GM23338 (cell line): ENCODE measurements around the gene SBF2. TPM values are rescaled to one million over a fixed set of nuclear protein-coding genes. Genes with fewer than 3 reads are reported as not detected.

Experiments
- ATAC-seq: fragments of 200-7000 bp; cut with Tn5 transposase; 3 replicates; pipeline ENCODE4 v1.9.1; 2020
- DNase-seq: peaks from one replicate; pipeline ENCODE4 v3.0.0-alpha.2; 2015; ENCODE audit warnings: low spot score
- H2AFZ ChIP-seq: fragments of 200-600 bp; sonication (generic); 2 replicates; pipeline ENCODE4 v1.8.0; 2016; ENCODE audit warnings: antibody characterized with exemption, mild to moderate bottlenecking, moderate library complexity
- H3F3A ChIP-seq: fragments of 200-600 bp; sonication (generic); replicated peaks from 2 replicates; pipeline ENCODE4 v1.8.0; 2017; ENCODE audit warnings: antibody characterized with exemption, mixed run types, low read depth
- H3K27ac ChIP-seq: fragments of 200-600 bp; sonication (generic); 2 replicates; pipeline ENCODE4 v1.6.1; 2016; ENCODE audit warnings: low read depth
- H3K27me3 ChIP-seq: fragments of 200-600 bp; sonication (generic); 2 replicates; pipeline ENCODE4 v1.8.0; 2016; ENCODE audit warnings: mild to moderate bottlenecking, mixed run types, moderate library complexity; ENCODE audit not compliant: insufficient read depth
- H3K36me3 ChIP-seq: fragments of 200-600 bp; sonication (generic); 2 replicates; pipeline ENCODE4 v1.8.0; 2016; ENCODE audit warnings: mild to moderate bottlenecking; ENCODE audit not compliant: insufficient read depth
- H3K4me1 ChIP-seq: fragments of 200-600 bp; sonication (generic); 2 replicates; pipeline ENCODE4 v1.8.0; 2016; ENCODE audit warnings: mild to moderate bottlenecking, moderate library complexity; ENCODE audit not compliant: insufficient read depth
- H3K4me2 ChIP-seq: fragments of 200-600 bp; sonication (generic); 2 replicates; pipeline ENCODE4 v1.7.1; 2017; ENCODE audit warnings: mixed run types
- H3K4me3 ChIP-seq: fragments of 200-600 bp; sonication (generic); 2 replicates; pipeline ENCODE4 v1.6.1; 2016; ENCODE audit warnings: mixed run types
- H3K79me2 ChIP-seq: fragments of 200-600 bp; sonication (generic); replicated peaks from 2 replicates; pipeline ENCODE4 v1.8.0; 2017; ENCODE audit warnings: mild to moderate bottlenecking; ENCODE audit not compliant: insufficient read depth
- H3K9me2 ChIP-seq: fragments of 200-600 bp; sonication (generic); 2 replicates; pipeline ENCODE4 v1.8.0; 2017; ENCODE audit not compliant: insufficient read depth
- H4K20me1 ChIP-seq: fragments of 200-600 bp; sonication (generic); replicated peaks from 2 replicates; pipeline ENCODE4 v1.8.0; 2017; ENCODE audit warnings: mild to moderate bottlenecking; ENCODE audit not compliant: insufficient read depth
- H3K27ac Mint-ChIP-seq: 2 replicates; pipeline ENCODE4 v1.8.0; 2020; ENCODE audit warnings: inconsistent platforms, mild to moderate bottlenecking, moderate library complexity, mixed read lengths
- H3K27me3 Mint-ChIP-seq: 3 replicates; pipeline ENCODE4 v1.8.0; 2022; ENCODE audit warnings: low read depth, mild to moderate bottlenecking, moderate library complexity, mixed read lengths, inconsistent platforms; ENCODE audit not compliant: insufficient read depth, poor library complexity
- H3K36me3 Mint-ChIP-seq: 3 replicates; pipeline ENCODE4 v1.8.0; 2021; ENCODE audit warnings: low read depth, mild to moderate bottlenecking, inconsistent platforms, moderate library complexity, mixed read lengths
- H3K4me1 Mint-ChIP-seq: 3 replicates; pipeline ENCODE4 v1.8.0; 2020; ENCODE audit warnings: mild to moderate bottlenecking, inconsistent platforms, mixed read lengths
- H3K4me3 Mint-ChIP-seq: 3 replicates; pipeline ENCODE4 v1.8.0; 2021; ENCODE audit warnings: moderate library complexity, mild to moderate bottlenecking, inconsistent platforms, mixed read lengths
- H3K9me3 Mint-ChIP-seq: 3 replicates; pipeline ENCODE4 v1.8.0; 2020; ENCODE audit warnings: moderate library complexity, mild to moderate bottlenecking, inconsistent platforms, mixed read lengths
- CREB1 ChIP-seq: fragments of 250-450 bp; sonication (Bioruptor Pico); IDR thresholded peaks from 2 replicates; pipeline ENCODE4 v1.5.0; 2020; ENCODE audit warnings: low read depth, mild to moderate bottlenecking, moderate library complexity
- CTCF ChIP-seq, 2 experiments: fragments of 200-600 bp in 1 of 2; sonication (generic) in 1 of 2; conservative IDR thresholded peaks; 2 replicates each; pipeline versions ENCODE4 v1.5.1 to v1.6.1; 2016 to 2017; ENCODE audit warnings: antibody characterized with exemption in 2 of 2, low read depth in 2 of 2, mild to moderate bottlenecking in 2 of 2, moderate library complexity in 1 of 2
- ETS1 ChIP-seq: IDR thresholded peaks from 2 replicates; pipeline ENCODE4 v1.6.1; 2016; ENCODE audit warnings: antibody characterized with exemption
- JUNB ChIP-seq: IDR thresholded peaks from one replicate; pipeline ENCODE4 v1.6.1; 2016; ENCODE audit warnings: antibody characterized with exemption; ENCODE audit not compliant: unreplicated experiment
- NANOG ChIP-seq: IDR thresholded peaks from 2 replicates; pipeline ENCODE4 v1.6.1; 2016; ENCODE audit warnings: antibody characterized with exemption, borderline replicate concordance
- REST ChIP-seq: IDR thresholded peaks from one replicate; pipeline ENCODE4 v1.6.1; 2018; ENCODE audit warnings: antibody characterized with exemption; ENCODE audit not compliant: unreplicated experiment
- ZNF331 ChIP-seq: fragments of 250-450 bp; sonication (Bioruptor Pico); IDR thresholded peaks from 2 replicates; pipeline ENCODE4 v1.5.0; 2020; ENCODE audit warnings: low read depth, mild to moderate bottlenecking, moderate library complexity
- polyA plus RNA-seq: library from polyadenylated mRNA; unstranded; fragments of >200 nt; fragmentation: Nextera tagmentation; extraction: Ambion mirVana; gene quantifications from 2 replicates; pipeline ENCODE4 v1.2.1, GENCODE V29; 2016
- total RNA-seq: library from RNA; depleted of rRNA; stranded (reverse); fragments of >200 nt; shearing (Covaris generic); gene quantifications from 2 replicates; pipeline ENCODE4 v1.2.3, GENCODE V29; 2014

The SBF2 gene
- total and polyA plus RNA-seq, 2 experiments from 2014 or later = 25.6 to 53.5 TPM

- Histone ChIP-seq H3K4me2 (no peak overlapping the region), H3F3A (no peaks in the 10 kb centered on the region; the same call in 1 of the 2 replicates), H3K36me3 (no peaks in the 10 kb centered on the region), H4K20me1 (no peaks in the 10 kb centered on the region), H3K27me3 (no peaks in the 10 kb centered on the region), H3K4me3 (no peak overlapping the region), H3K79me2 (no peaks in the 10 kb centered on the region), H3K4me1 (peaks cover 26% of the 10 kb centered on the region), H3K27ac (0 out of 2 replicates have a peak overlapping the region, but pooled peaks have one; percentile 13), H3K9me2 (no peaks in the 10 kb centered on the region), H2AFZ (no peak overlapping the region)
- no peak for ATAC-seq
- TF ChIP-seq ZNF331 = no peak
- TF ChIP-seq JUNB = no peak
- no peak for TF ChIP-seq CREB1 (CRISPR knock-in tag)
- no peak for DNase-seq
- Mint-ChIP-seq H3K4me1 (peaks cover 21% of the 10 kb centered on the region), H3K27ac (no peak overlapping the region), H3K9me3 (no peaks in the 10 kb centered on the region), H3K4me3 (no peak overlapping the region), H3K36me3 (no peaks in the 10 kb centered on the region), H3K27me3 (no peaks in the 10 kb centered on the region)
These were observed 438.3 kb downstream of the SBF2 start for GRCh38 chr11:9855579-9856287.

- no peak overlapping the region for H3K4me3 ChIP-seq
- no peak overlapping the region for H3K27ac ChIP-seq
- no peaks in the 10 kb centered on the region for H4K20me1 ChIP-seq
- Mint-ChIP-seq H3K9me3 (no peaks in the 10 kb centered on the region), H3K36me3 (no peaks in the 10 kb centered on the region; the same call in 2 of the 3 replicates), H3K27me3 (no peaks in the 10 kb centered on the region), H3K4me3 (no peak overlapping the region), H3K27ac (no peak overlapping the region), H3K4me1 (peaks cover 15% of the 10 kb centered on the region)
- H3F3A ChIP-seq = no peaks in the 10 kb centered on the region; the same call in 1 of the 2 replicates
- no peaks in the 10 kb centered on the region for H3K27me3 ChIP-seq
- TF ChIP-seq REST (no peak), NANOG (no peak), CTCF (conservative IDR thresholded peaks at IDR 0.05; ENCODE audit: low read depth in 2 of 2) (no peak), ETS1 (no peak)
- H3K79me2 ChIP-seq = no peaks in the 10 kb centered on the region
- no peak overlapping the region for H3K4me2 ChIP-seq
- ATAC-seq (no peak), DNase-seq (no peak)
- H2AFZ ChIP-seq = no peak overlapping the region
- H3K4me1 ChIP-seq = peaks cover 19% of the 10 kb centered on the region
- H3K9me2 ChIP-seq = no peaks in the 10 kb centered on the region
- no peaks in the 10 kb centered on the region for H3K36me3 ChIP-seq
These were observed 440.0 kb downstream of the SBF2 start for GRCh38 chr11:9853929-9854552.
